Tibial nerve (tissue), 4 donors: ENCODE measurements around the gene CIDEA.

ENCODE experiments used
- EP300 ChIP-seq, 2 donors: sonication (generic); formaldehyde crosslinking; IDR thresholded peaks; one replicate each; pipeline ENCODE4 v1.6.1; 2017; ENCODE audit warnings: antibody characterized with exemption in 2 of 2, mild to moderate bottlenecking in 1 of 2
- POLR2A ChIP-seq, 2 donors: fragments of 450-650 bp; IDR thresholded peaks; one replicate each; pipeline ENCODE4 v1.6.1; 2017; ENCODE audit warnings: antibody characterized with exemption in 2 of 2, mild to moderate bottlenecking in 2 of 2, moderate library complexity in 2 of 2
- TF ChIP-seq, protein P1 (sequence below), 5 experiments: fragments of 200-600 bp in 3 of 5; fragments of 450-650 bp in 2 of 5; sonication (generic) in 3 of 5; IDR thresholded peaks; one replicate each; pipeline ENCODE4 v1.5.1; 2016 to 2019; ENCODE audit warnings: antibody characterized with exemption in 5 of 5, mild to moderate bottlenecking in 3 of 5, moderate library complexity in 2 of 5

DNA sequence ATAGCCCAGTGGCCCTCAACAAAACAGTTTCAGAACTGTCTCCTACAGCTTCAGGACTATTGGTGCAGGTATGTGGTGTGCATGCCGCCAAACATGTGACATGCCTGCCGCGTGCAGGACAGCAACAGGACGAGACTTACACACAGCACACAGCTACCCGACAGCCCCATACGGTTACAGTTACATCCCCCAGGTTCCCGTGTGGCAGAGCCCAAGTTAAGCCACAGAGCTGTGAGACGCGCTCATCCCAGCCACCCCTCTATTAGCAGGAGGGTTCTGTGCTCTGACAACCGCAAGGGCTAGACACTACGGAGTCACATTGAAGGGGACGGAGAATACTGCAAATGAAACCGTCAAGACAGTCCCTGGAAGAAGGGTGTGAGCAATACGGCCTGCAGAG is 37.5 kb downstream of the CIDEA start:
- TF ChIP-seq, protein P1, sequence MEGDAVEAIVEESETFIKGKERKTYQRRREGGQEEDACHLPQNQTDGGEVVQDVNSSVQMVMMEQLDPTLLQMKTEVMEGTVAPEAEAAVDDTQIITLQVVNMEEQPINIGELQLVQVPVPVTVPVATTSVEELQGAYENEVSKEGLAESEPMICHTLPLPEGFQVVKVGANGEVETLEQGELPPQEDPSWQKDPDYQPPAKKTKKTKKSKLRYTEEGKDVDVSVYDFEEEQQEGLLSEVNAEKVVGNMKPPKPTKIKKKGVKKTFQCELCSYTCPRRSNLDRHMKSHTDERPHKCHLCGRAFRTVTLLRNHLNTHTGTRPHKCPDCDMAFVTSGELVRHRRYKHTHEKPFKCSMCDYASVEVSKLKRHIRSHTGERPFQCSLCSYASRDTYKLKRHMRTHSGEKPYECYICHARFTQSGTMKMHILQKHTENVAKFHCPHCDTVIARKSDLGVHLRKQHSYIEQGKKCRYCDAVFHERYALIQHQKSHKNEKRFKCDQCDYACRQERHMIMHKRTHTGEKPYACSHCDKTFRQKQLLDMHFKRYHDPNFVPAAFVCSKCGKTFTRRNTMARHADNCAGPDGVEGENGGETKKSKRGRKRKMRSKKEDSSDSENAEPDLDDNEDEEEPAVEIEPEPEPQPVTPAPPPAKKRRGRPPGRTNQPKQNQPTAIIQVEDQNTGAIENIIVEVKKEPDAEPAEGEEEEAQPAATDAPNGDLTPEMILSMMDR (IDR thresholded peaks at IDR 0.05) = no peak
- no peak for TF ChIP-seq POLR2A (IDR thresholded peaks at IDR 0.05)
- no peak for TF ChIP-seq EP300 (IDR thresholded peaks at IDR 0.05)
